NCI-H128 (cell line): ENCODE measurements around the gene NOX3.

Source experiments
- DNase-seq: peaks from one replicate; lab custom pipeline; 2025; ENCODE audit not compliant: unreplicated experiment; lab: John Stamatoyannopoulos, UW

The NOX3 gene

GRCh38 chr6:155404937-155405336, 50.7 kb downstream of the NOX3 start:
- no peak for DNase-seq

DNA sequence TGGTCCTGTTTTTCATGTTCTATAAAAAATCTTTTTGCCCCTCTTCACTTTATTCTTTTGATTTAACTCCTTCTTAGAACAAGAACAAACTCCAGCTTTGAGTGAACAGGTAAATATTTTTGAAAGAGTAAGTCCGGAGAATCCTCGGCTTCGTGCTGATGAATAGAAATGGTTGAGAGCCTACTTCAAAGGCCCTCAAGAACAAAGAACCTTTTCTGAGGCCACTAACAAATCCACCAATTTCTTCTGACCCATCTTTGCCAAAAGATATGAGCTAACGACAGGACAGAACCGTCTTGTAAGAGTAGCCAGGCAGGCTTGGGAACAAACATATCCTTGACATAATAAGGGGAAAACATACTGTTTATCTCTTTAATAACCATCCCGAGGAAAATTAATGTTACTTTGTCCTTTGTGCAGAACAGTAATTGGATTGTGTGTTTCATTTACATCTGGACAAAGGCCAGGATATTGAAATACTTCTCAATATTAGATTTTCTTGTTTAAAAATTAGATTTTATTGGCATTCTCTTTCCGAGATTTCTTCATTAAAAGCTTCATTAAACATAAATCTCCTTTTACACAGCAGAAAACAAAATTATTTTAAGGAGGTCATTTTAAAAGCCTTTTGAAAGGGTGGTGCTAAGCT, 52.9 kb downstream of the NOX3 start:
- DNase-seq, result no peak

DNA sequence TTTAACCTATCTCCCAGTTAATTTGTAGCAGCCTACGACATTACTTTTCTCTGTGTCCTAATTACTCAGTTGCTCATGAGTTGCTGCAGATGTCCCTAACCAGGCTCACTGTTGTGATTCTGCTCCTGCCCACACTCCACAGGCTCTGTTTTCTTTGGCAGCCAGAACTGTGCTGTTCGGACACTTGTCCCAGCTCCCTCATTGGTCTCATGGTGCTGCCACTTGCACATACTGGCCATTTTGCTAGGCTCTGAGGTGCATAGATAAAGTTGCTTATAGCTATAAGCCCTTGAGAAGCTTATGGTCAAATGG, 55.0 kb downstream of the NOX3 start:
- no peak for DNase-seq

- DNase-seq, result no peak
Observed at GRCh38 chr6:155399745-155400653, 55.6 kb downstream of the NOX3 start.

GRCh38 chr6:155399062-155399744, 56.4 kb downstream of the NOX3 start:
- no peak for DNase-seq

DNA sequence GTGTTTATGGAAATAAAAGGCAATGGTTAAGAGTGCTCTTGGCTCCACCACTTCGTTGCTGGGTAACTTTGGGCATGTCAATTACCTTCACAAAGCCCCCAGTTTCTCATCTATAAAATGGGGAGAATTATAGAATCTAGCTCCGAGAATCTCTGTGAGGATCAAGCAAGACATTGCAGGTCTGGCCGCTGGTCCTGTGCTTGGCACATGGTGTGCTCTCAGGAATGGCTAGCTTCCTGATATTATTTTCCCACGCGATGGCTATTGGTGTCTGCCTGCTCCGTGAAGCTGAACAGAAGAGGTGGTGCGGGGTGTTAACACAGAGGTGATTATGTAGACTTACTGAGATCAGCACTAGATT, 57.0 kb downstream of the NOX3 start:
- DNase-seq, result no peak

DNA sequence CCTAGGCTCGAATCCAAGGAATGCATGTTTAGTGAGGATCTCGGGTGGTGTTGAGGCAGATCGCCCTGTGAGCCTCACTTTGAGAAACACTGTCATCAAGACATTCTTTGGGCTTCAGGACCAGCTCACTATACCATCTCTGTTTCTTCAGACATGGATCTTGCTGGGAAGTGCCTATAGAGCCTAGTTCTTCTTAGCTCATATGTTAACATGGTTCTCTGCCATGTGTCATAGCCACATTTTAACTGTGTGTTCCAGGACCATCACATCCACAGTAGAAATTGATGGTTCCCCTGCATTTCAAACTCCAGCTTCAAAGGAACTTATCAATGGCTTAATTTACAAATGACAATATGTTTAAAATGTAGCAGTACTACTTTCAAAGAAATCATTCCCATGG, 57.4 kb downstream of the NOX3 start:
- no peak for DNase-seq

DNA sequence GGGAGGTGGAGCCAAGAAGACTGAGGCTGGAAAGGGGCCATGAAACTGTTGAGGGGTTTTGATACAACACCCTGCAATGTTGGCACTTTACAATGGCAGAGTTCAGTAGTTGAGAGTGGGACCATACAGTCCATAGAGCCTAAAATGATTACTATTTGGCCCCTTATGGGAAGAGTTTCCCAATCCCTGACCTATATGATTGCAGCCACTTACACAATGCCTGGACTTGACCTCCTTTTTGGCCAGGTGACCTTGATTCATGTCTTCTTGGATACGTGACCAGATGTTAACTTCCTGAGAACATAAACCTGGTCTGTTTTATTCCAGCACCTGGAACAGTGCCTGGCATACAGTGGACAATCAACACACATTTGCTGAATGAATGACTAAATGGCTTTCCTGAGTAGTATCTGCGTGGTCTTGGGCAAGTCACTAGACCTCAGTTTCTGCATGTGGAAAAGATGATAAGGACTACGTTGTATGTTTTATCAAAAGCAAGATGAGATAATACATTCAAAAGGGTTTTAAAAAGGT, 58.4 kb downstream of the NOX3 start:
- DNase-seq, result no peak

DNA sequence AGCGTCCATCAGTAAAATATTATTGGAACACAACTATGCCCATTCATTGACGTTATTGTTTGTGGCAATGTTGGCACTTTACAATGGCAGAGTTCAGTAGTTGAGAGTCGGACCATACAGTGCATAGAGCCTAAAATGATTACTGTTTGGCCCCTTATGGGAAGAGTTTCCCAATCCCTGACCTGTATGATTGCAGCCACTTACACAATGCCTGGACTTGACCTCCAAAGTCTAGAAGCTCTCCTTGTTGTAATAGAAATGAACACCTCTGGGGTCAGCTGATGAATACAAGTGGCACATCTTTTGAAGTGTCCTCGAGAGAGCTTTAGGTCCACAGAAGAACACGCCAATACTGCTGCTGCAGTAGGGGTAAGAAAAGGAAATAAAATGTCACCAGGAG, 59.0 kb downstream of the NOX3 start:
- DNase-seq, result no peak

DNA sequence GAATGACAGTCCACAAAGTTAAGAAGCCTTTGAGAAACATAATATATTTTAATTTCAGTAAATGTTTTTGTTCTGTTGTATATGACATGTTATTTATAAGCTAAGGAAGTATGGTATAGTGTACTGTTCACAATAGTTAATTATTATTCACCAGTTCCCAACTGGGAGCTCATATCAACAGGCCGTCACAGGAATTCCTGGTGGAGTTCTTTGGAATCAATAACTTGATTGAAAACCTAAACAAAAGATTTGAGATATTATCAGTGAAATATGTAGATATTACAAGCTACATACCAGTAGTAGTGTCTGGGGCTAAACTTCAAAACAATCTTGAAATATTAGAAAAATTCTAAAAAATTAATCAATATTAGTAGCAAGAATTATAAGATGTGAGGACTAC, 60.3 kb downstream of the NOX3 start:
- DNase-seq, result no peak

GRCh38 chr6:155389130-155389529, 66.5 kb downstream of the NOX3 start:
- DNase-seq, result no peak

DNA sequence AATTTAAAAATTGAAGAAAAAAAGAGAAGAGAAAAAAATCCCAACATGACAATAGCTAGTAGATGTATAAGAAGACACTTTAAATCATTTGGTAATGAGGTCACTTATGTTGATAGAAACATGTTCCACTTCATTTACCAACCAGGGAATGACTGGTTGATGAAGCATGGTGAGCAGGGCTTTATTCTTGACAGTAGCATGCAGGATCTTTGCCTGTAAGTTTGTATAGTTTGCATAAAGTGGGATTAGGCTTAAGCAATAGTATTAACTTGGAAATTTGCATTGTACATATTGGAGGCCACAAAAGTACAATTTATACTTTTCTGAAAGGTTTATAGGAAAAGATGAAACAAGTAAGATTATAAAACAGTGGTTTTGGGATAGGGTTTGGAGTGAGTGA, 67.0 kb downstream of the NOX3 start:
- no peak for DNase-seq

DNA sequence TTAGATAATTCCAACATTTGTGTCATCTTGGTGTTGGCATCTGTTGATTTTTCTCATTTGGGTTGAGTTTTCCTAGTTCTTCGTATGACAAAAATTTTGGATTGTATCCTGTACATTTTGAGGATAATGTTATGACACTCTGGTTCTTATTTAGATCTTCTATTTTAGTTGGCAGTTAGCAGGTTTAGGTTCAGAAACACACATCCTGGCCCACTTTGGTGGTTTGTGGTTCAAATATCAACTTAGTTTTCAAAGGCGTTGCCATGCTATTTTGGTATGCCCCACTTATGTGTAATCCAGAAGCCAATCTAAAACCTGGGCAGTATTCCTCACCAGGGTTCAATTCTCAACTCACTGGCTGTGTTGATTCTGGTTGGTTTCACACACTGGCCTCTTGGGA, 68.2 kb downstream of the NOX3 start:
- no peak for DNase-seq

DNA sequence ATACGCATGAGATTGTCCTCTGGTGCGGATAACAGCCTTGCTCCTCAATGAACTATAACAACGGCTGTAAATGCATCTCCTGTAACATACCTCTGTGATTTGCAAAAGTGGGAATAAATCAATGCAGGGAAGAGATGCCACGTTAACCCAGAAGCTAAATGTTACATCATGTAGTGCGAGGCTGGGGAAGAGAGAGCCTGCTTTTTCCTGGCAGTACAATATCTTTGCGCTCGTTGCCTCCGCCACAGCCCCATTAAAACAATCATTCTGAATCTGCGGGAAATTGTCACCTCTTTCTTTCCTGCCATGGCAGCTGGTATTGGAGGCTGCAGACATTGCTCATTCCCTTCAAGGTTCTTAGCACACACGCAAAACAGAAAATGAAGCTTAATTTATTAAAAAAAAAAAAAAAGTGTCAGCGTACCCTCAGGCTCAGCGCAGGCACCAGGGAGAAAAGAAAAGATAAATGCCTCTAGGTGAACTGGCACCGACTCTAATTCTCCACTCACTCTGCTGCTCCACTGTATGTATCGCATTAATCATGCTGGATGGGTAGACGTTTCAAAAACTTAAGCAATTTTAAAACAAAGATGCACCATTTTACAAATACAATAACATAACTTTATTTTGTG, 71.2 kb downstream of the NOX3 start:
- DNase-seq, result no peak

GRCh38 chr6:155383913-155384312, 71.7 kb downstream of the NOX3 start:
- DNase-seq, result no peak

GRCh38 chr6:155382338-155382685, 73.3 kb downstream of the NOX3 start:
- DNase-seq, result no peak

DNA sequence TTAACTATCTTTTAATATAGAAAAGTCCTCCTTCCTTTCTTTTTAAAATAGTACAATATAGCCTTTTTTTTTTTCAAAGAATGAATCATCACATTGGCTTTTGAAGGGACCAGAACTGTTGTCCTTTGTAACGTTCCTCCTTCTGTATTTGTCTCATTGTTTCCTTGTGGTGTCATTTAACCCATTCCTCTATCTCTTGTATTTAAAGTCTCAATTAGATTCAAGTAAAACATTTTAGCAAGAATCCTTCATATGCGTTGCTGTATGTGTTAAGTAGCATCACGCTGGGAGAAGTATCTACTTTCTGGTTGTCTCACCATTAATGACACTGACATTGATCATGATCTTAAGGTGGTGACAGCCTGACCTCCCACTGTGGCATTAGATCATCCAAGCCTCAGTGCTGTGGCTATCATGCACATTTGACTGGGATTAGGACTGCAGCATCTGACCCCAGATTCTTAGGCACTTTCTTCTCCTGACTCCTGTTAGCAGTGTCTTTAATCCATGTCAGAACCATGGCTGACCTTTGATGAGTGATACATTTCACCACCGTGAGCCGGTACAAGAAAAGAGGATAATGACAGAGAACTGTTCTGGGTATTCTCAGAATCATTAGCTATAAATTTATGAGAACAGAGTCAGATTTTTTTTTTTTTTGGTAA, 73.8 kb downstream of the NOX3 start:
- DNase-seq, result no peak

GRCh38 chr6:155380666-155381332, 74.8 kb downstream of the NOX3 start:
- DNase-seq, result no peak

DNA sequence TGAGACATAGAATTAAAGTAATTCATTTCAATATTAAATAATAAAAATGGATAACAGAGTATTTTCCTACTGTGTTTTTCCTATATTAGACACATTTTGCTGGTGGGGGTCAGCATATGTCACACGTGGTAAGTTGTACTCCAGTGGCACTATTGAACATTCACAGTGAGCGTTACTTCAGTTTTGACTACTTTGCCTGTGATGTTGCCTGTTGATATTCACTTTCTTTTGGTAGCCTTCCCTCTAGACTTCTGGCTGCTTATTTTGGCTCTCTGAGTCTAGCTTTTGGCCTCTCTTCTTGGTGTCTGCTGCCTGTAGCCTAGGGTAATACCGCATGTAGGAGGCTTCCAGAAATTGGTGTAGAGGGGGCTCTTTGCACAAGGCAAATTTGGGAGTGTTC, 76.9 kb downstream of the NOX3 start:
- no peak for DNase-seq

DNA sequence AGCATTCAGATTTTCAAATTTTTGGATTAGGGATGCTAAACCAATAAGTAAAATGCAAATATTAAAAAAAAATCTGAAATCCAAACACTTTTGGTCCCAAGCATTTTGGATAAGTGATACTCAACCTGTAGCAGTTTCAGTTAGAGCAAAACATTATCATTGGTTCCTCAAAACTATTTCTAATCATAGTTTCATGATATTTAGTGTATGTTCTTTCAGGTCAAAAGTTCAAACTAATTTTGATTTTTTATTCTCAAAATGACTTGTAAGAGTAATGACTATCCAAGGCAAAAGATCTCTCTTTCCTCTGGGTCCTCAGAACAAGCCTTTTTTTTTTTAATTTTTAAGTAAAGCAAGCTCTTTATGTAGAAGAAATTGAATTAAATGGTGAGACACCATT, 77.4 kb downstream of the NOX3 start:
- no peak for DNase-seq

- no peak for DNase-seq
Observed at GRCh38 chr6:155377061-155377460, 78.6 kb downstream of the NOX3 start.
